ENCODE results near the gene HLA-DMB.
"Not testable (repeated sequence)": the region's sequence is repeated elsewhere in the genome, so short reads cannot be mapped to it uniquely, and the experiment has no call there.

HLA-DMB gene

DNA sequence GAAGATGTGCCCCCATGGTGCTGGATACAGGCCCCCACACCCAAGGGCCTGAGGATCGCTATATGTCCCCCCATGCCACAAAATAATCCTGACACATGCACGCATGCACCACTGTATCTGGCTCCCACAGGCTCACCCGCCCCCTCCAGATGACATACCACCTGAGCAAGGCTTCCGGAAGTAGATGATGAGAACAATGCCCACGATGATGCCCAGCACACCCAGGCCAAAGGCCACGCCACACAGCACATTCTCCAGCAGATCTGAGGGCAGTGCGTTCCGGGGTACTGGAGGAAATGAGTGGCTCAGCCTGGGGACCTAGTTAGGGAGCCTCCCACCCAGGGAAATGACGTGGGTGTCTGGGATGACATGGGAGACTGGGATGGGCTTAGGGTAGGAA is 8.3 kb upstream of the HLA-DMB start:
- no peak for DNase-seq

DNA sequence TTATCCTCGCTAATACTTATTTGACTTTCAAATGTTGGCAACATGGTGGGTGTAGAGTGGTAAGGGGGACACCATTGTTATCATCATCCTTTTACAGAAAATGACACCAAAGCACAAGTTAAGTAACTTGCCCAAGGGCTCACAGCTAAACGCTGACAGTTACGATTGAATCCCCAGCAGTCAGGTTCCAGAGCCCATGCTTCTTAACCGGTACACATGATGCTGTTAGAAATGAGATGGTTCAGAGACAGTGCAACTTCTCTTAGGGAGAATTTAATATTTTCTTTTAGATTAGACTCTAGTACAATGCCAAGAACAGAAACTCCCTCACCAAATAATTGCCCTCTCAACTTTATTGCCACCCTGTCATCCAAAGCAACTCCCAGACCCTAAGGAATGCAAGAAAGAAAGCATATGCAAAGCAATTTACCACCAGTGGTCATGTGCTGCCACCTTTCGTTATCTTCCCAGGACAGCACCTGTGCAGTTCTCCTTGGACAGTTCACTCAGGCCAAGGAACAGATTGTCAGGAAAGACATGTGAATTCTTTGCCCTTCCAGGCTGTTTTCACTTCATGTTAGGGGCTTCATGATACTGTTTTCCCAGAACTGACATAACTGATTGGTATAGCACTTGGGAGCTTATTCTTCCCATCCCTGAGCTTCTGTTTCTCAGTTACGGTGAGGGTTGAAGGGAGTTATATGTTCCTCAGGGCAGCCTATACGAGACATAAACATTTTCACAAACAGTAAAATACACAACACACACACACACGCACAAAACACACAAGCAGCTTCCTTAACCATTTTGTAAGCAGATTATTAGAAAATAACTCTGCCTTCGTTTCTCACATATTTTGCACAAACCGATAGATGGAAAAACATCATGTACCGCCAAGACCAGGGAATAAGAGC is 7.0 kb upstream of the HLA-DMB start:
- peak; percentile 41 for DNase-seq

DNA sequence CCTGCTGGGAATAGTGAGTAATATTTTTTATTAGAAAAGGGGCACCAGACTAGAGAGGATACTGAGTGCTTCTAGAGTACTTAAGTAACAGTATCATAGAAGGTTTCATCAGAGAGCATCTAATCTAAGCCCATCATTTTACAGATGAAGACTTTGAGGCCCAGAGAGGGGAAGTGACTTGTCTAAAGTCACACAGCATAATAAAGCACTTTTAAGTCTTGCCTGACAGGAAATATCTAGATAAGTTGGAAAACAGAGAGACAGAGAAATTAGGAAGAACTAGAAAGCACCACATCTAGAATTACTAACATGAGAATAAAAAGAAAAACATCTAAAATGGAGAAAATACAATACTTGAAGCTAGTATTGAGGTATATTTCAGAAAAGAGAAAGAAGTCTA is 6.1 kb upstream of the HLA-DMB start:
- no peak for DNase-seq

DNA sequence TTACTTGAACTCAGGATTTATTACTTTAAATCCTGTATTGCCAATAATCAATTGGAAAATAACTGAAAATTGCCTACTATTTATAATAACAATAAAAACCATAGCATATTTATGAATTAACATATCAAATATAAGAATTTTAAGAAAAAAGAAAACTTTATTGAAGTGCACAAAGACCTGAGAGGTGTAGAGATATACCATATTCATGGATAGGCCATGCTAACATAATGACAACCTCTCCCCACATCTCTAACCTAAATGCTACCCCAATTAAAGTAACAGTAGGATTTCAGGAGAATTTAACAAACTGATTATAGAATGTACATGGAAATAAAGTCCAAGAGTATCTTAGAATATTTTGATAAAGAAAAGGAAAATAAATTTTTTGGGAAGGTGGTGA is 5.1 kb upstream of the HLA-DMB start:
- no peak for DNase-seq

DNA sequence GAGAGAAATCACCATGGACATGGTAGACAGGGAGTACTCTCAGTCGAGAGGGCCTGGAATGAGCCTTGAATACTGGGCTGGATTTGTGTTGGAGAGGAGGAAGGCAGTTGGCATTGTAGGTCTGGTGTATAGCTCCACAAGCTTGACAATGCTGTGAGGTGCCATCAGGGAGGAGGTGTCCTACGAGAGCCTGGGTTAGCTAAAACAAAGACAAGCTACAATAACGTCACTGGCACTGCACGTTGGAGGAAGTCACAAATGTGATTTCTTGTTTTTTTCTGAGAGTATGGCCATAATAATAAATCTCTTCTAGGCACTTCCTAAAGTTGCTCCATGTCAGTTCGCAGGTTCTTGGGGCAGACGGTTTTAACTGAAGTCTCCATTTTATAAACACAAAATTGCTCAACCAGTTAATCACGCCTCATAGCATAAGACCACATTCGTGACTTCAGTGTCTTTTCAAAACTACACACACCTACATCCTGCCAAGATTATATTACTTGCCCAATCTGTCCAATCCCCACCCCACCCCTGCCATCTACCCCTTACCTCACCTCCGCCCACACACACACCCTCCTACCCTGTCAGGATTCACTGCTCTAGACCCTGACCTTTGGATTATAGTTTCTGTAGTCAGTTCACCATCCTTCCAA is 4.4 kb upstream of the HLA-DMB start:
- peak; percentile 32 for DNase-seq

DNA sequence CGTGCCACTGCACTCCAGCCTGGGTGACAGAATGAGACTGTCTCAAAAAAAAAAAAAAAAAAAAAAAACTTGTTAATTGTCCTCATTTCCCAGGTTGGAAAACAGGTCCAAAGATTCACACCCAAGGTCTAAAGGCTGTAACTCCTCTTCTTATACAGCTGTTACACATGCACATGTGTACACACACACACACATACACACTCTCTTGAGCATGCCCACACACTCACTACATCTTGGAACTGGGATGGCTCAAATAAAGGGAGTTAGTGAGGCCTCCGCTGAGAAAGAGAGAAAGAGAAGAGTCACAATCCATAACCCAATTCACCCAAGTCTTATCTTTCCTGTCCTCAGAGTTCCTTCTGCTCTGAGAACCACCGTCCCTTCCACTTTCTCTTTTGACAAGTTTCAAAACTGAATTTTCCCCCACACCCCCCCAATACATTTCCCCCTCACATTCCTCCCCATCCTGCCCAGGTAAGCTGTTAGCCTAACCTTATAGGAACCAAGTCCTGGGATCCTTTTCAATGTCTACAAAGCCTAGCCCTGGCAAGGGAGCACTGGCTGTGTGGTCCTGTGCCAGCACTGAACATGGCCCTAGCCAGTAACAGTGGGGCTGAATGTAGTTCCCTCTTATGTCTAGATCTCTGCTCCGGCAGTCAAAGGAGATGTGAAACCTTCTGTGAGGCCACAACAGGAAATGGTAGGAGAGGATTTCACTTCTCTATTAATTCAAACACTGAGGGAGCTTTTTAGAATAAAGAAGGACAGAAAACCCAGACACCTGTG is 3.2 kb upstream of the HLA-DMB start:
- peak; percentile 34 for DNase-seq

DNA sequence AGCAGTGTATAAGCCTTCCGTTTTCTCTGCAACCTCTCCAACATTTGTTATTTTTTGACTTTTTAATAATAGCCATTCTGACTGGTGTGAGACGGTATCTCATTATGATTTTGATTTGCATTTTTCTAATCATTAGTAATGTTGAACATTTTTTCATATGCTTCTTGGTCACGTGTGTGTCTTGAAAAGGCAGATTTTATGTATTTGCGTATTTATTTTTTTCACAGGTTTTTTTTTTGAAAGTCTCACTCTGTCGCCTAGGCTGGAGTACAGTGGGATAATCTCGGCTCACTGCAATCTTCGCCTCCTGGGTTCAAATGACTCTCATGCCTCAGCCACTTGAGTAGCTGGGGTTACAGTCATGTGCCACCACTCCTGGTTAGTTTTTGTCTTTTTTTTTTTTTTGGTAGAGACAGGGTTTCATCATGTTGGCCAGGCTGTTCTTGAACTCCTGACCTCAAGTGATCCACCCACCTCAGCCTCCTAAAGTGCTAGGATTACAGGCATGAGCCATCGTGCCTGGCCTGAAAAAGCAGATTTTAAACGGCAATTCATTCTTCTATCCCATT is 1.8 kb upstream of the HLA-DMB start:
- DNase-seq = not testable (repeated sequence)

DNA sequence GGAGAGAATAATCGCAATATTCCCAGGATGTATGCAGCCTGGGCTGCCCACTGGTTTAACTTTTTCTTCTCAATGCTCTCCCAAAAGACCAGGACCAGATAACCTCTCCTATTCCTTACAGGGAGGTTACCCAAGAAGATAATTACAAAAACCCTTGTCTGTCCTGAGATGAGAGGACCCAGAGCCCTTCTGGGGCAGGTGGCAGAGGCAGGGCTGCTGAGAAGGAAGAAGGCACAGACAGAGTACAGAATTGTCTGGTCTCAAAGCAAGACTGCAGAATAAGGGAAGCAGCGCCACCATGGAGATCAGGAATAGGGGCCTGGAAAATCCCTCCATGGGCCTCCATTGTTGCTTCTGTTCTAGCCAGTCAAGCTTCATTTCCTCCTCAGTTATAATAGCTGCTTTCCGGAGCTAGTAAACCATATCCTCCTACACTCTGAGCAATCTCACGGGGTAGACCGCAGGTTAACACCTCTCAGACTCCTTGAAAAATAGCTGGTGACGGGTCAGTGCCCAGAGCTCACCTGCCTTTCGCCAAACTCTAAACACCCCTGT is 463 bp upstream of the HLA-DMB start:
- peak; percentile 60 for DNase-seq

DNA sequence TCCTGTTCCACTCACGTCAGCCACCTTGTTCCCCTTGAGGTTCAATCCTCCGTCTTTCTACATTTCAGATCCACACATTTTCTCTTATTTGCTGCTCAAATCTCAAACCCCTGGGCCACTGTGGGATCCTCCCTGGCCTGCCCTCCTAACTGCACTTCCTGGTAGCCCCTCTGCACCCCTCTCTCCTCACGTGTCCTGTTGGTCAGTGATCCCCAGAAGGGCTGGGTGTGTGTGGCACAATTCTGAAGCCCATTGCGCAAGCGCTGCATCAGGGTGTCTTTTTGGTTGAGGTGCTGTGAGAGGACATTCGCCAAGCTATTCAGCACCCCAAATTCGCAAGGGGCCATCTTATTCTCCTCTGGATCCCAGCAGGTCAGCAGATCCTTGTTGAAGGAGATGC is 2.3 kb downstream of the HLA-DMB start:
- no peak for DNase-seq

DNA sequence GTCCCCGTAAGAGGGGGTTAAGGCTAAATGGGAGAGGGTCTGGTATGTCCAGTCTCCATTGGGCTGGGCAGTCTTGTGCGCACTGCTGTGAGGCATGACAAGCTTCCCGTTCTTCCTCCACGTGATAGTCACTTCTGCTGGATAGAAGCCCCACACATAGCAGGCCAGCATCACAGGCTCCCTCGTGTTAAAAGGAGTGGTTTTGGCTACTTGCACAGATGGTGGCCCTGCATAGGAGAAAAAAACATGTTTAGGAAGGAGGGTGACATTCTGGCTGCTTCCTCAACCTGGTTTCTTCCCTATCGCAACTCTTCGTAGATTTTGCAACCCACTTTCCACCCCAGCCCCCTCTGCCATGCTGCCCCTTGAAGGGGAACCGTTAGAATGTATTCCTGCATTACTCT is 3.6 kb downstream of the HLA-DMB start:
- no peak for DNase-seq

DNA sequence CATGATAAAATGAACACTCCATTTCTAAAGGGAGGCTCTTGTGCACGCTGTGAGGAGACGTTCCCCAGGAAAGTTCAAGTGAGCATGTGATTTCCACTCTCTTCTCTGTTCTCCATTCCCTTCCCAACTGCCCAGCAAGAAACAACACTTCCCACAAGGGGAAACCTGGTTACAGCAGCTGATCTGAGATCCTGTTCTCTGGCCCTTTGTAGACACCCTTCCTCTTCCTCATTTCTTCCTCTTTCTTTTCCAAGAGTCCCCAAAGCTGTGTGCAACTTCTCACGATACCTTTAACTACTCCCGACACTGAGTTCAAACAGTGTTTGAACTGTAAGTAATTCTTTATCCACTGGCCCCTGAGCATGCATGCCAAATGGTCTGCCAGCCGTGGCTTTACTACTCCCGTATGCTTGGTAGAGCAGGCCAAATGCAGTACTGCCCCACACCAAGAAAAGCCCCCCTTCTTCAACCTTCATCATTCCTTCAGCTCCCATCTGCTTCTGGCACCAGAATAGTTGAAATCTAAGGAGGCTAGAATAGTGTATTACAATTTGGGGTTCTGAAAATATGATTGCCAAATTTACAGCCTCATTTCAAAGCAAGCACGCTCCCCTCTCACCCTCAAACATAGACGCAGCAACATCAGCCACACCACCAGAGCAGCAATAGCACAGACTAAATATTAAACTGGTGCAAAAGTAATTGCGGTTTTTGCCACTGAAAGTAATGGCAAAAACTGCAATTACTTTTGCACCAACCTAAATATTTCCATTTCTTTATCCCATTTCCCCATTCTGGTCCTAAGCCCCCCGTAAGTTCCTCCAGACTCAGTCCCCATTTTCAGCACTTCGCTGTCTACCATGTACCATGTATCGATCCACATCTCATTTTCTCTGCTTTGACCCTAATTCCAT is 4.3 kb downstream of the HLA-DMB start:
- DNase-seq = no peak

DNA sequence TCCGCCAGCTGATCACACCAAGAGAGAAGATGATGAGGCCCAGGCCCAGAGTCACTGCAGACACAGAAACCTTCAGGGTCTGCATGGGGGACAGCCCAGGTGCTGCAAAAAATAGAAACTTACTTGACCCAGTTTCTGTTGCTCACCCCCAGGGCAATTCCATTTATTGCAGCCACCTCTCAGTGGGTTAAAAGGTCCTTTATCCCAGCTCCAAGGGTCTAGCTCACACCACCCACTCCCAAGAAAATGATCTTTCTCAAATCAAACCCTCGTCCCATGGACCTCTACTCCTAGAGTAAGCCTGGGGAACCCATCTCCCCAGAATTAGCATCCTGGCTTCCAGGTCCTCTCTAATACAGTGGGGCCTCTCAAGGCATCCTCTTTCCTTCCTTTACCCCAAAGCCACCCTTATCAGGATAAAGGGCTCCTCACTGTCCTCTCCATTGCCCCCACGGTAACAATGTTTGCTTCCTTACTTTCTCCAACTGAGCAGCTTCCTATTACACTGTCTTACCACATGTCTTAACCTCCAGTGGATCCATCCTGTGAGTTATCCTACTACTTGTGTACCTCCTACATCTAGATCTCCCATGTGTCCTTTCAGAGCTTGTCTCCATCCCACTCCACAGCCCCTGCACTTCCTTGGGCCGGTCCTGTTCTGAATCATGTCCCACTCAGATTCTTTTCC is 5.1 kb downstream of the HLA-DMB start:
- DNase-seq = no peak

DNA sequence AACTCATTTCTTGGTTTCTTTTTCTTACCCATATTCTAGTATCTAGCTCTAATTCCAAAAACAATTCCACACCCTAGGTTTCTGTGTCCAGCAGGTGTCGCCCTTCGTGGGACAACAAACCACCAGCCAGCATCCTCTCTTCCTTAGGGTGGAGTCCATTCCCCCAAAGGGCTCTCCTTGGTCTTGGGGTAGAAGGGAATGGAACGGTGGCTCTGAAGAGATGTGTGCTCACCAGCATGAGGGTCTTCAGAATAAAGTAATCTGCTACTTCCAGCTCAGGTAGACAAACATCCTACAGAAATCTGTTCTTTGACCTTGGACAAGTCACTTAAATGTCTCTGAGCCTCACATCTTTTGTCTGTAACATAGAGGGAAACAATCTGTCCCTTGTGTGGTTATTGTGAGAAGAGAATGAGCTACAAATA is 7.2 kb downstream of the HLA-DMB start:
- DNase-seq = peak; percentile 83

DNA sequence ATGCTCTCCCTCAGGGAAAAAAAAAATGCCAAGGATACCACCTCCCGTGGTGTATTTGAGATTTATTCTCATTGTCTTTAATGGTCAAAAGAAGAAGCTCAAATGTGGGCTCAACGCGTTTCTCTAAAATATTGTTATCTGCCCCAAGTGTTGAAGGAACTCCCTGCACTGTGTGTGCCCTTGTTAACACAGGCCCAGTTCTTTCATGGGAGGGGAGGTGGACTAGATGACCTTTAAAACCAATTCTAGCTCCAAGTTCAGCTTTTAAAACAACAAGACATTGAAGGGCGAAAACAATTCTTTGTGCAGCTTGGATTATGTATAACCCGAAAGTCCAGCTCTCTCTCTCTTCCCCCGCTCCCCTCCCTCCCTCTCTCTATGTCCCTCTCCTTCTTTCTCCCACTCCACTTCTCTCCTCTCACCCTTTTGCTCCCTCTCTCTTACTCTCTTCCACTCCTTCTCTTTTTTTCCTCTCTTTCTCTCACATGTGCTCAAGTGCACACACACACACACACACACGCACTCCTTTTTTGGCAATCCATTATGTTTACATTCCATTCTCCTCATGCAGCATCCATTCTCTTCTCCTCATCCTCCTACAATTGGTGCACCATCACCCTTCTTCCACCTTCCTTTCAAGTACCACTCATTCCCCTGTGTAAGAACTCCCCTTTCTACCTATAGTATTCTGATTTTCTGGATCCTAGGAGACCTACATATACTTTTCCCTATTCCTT is 8.5 kb downstream of the HLA-DMB start:
- DNase-seq = no peak

DNA sequence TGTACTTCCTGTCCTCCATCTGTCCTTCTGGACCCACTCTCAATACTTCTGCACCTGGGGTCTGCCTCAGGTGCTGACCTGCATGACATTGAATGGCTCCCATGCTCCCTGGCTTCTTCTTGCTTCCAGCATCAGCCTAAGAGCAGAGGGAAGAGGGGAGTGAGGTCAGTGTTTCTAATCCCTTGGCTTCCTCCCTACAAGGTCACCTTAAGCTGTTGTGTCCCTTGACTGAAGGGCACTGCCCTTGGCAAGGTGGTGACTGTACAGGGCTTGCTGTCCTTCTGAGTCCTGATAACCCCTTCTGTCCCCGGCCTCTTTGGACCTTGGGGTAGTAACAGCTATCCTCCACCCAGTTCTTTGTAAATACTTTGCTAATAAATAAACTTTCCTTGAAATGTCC is 9.6 kb downstream of the HLA-DMB start:
- DNase-seq = no peak

DNA sequence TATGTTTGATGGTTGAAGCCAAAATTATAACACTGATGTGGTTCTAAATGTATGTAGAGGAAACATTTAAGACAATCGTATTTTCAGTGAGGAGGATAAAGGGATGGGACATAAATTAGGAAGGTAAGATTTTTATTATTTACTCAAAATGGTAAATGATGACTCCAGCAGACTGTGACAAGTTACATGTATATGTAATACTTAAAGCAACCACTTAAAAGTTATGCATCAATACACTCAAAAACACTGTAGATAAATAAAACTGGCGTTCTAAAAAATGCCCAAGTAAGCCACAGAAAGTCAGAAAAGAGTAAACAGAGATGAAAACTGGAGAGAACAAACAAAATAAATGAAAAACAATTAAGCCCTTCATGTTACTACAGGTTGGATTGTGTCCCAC is 18.7 kb downstream of the HLA-DMB start:
- no peak for DNase-seq

DNA sequence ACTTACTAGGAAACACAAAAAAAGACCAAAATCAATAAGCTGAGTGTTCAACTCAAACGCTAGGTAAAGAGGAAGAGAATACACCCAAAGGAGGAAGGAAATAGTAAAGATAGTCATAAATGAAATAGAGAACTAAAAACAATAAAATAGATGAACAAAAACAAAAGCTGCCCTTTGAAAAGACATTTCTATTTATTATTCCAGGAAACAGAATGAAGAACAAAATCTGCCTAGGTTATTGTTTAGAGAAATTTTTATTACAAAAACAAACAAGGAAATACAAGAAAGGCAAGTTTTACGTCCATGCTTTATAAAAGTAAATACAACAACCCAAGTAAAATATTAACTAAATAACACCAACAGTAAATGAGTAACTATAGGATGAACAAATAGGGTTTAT is 20.1 kb downstream of the HLA-DMB start:
- no peak for DNase-seq

DNA sequence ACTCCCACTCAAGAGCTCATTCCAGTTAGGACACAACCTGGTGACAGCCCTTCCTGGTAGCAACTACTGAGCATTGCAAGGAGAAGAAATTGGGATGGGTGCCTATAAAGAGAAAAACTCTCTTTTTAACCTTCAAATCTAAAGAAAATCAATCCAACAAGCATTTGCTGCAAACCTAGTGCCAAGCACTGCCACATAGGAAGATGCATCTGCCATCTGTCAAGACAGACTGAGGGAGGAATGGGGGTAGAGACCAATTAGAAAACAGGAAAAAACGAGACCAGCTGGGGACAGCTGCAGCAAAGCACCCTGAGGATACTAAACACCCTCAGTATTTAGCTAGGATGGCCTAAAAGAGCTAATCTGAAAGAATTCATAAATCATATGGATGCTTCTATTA is 27.9 kb downstream of the HLA-DMB start:
- DNase-seq = no peak

DNA sequence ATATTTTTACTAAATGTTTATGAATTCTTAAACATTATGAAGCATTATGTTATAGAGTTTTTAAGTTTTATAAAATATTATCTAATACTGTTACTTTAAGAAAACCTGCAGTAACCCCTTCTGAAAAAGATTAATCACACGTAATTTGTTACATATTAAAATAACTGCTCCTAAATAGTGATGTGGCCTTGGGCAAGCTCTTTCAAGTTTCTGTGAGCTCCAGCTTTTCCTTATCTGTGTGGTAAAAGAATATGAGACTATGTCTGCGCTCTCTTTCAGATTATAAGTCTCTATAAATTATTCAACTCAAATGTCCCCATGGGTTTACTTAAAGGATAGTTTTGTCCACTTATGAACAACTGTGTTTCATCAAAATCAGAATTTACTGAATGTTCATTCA is 31.9 kb downstream of the HLA-DMB start:
- no peak for DNase-seq

DNA sequence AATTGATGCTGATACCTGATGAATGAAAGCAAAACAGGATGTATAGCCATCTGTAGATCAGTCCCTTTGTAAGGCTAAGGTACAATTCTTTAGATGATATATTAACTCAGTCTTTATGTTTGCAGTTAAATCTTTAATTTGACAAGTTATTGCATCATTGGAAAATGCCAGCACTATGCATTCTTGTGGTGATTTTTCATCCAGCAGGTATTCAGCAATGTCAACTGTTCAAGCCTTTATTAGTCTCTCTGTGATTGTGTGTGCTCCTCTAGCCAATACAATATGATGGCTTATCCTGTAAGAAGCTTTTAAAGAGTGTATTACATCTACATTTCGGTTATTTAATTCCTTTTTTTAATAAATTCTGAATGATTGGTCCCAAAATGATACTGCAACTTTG is 34.3 kb downstream of the HLA-DMB start:
- DNase-seq = no peak

Data from stimulated activated CD4-positive, alpha-beta T cell treated with anti-CD3 and anti-CD28 coated beads, Interleukin-4, amount 100 ng/mL, for 24 hours (primary cell).